Immature natural killer cell (primary cell): ENCODE measurements around the gene TPCN1. TPM values are rescaled to one million over a fixed set of nuclear protein-coding genes. Genes with fewer than 3 reads are reported as not detected.
A peak's percentile ranks its signal among the peaks of the same experiment; 100 is the strongest.

Source experiments
- DNase-seq, 3 donors: peaks; one replicate each; pipeline ENCODE4 v3.0.0; 2022; ENCODE audit warnings: mixed read lengths in 1 of 3
- H3K27ac Mint-ChIP-seq, 6 donors: one replicate each; pipeline ENCODE4 v1.8.0; 2020; ENCODE audit warnings: mixed read lengths in 6 of 6, mild to moderate bottlenecking in 5 of 6, inconsistent platforms in 4 of 6, moderate library complexity in 3 of 6
- H3K27me3 Mint-ChIP-seq, 3 donors: one replicate each; pipeline ENCODE4 v1.8.0; 2020 to 2021; ENCODE audit warnings: low read depth in 3 of 3, mild to moderate bottlenecking in 3 of 3, mixed read lengths in 3 of 3, moderate library complexity in 3 of 3, inconsistent platforms in 1 of 3
- H3K36me3 Mint-ChIP-seq, 3 donors: one replicate each; pipeline ENCODE4 v1.8.0; 2020; ENCODE audit warnings: mixed read lengths in 3 of 3, inconsistent platforms in 2 of 3, mild to moderate bottlenecking in 2 of 3
- H3K4me1 Mint-ChIP-seq, 2 donors: one replicate each; pipeline ENCODE4 v1.8.0; 2020; ENCODE audit warnings: inconsistent platforms in 2 of 2, mild to moderate bottlenecking in 2 of 2, mixed read lengths in 2 of 2, moderate library complexity in 1 of 2
- H3K4me3 Mint-ChIP-seq, 5 donors: one replicate each; pipeline ENCODE4 v1.8.0; 2020; ENCODE audit warnings: mild to moderate bottlenecking in 5 of 5, mixed read lengths in 5 of 5, inconsistent platforms in 3 of 5, moderate library complexity in 3 of 5
- H3K9me3 Mint-ChIP-seq, 6 donors: one replicate each; pipeline ENCODE4 v1.8.0; 2020; ENCODE audit warnings: mild to moderate bottlenecking in 6 of 6, mixed read lengths in 6 of 6, inconsistent platforms in 4 of 6, moderate library complexity in 3 of 6
- polyA plus RNA-seq, 3 donors: library from polyadenylated mRNA; unstranded; fragments of 300-500 nt; fragmentation: Illumina TruSeq; gene quantifications; one replicate each; pipeline ENCODE4 v1.2.3, GENCODE V29; 2021

The TPCN1 gene
- 1 to 10 TPM in 2 of 3 donors, not detected in 1; 3.0 to 3.1 TPM for polyA plus RNA-seq

GRCh38 chr12:113221181-113221996 is at the start of gene TPCN1:
Gene TPCN1, plus strand, starts transcription at chr12:113221464. Its CDS starts 5,389 bp downstream, at chr12:113226853.
- peak; percentile 99 for DNase-seq
- no peaks in the 10 kb centered on the region for H3K36me3 Mint-ChIP-seq
- H3K27ac Mint-ChIP-seq = peak within 1 kb of the TSS; percentile 78 to 93 (median 88)
- peaks cover 23 to 27% of the 10 kb centered on the region in 2 donors for H3K4me1 Mint-ChIP-seq
- peaks cover 7 to 8% (median 8%) of the 10 kb centered on the region in 3 donors for H3K27me3 Mint-ChIP-seq
- H3K9me3 Mint-ChIP-seq = no peaks in the 10 kb centered on the region
- peak within 1 kb of the TSS; percentile 79 to 86 (median 86) for H3K4me3 Mint-ChIP-seq

DNA sequence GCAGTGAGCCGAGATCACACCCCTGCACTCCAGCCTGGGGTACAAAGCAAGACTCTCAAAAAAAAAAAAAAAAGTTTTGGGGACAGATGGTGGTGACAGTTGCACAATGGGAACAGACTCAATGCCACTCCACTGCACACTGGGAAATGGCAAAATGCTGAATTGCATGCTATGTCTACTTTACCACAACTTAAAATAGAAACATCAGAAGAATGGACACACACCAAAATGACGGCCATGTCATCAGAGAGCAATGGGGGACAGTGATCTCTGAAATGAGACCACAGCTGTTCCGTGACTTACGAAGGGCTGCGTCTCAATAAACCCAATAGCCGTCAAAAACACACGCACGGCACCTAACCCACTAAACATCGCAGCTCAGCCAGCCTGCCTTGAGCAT is 49.7 kb upstream of the TPCN1 start:
- Mint-ChIP-seq H3K27ac (no peak overlapping the region), H3K4me1 (peaks cover 2 to 5% of the 10 kb centered on the region in 2 donors), H3K9me3 (peaks cover 0 to 2% (median 0%) of the 10 kb centered on the region in 6 donors), H3K4me3 (no peak overlapping the region), H3K27me3 (no peaks in the 10 kb centered on the region), H3K36me3 (peaks cover 23 to 42% (median 26%) of the 10 kb centered on the region in 3 donors)
- DNase-seq = no peak

DNA sequence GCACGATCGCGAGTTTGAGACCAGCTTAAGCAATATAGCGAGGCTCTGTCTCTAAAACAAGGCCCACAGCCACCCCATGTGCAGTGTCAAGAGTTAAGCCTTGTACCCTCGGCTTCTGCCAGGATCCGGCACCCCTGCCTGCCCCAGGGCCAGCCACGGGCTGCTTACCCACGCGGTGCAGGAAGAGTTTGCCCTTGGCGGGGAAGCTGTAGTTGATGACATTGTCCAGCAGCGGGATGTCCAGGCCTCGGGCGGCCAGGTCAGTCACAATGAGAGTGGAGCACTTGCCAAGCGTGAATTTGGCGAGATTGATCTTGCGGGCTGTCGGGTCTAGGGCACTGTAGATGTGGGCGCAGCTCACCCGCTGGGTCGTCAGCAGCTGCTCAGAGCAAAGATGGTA is 49.1 kb upstream of the TPCN1 start:
- DNase-seq = no peak
- Mint-ChIP-seq H3K27me3 (peaks cover 0 to 2% (median 0%) of the 10 kb centered on the region in 3 donors), H3K4me3 (no peak overlapping the region), H3K27ac (no peak overlapping the region), H3K36me3 (peaks cover 29 to 46% (median 33%) of the 10 kb centered on the region in 3 donors), H3K4me1 (peaks cover 2 to 5% of the 10 kb centered on the region in 2 donors), H3K9me3 (peaks cover 0 to 2% (median 0%) of the 10 kb centered on the region in 6 donors)

- peaks cover 0 to 2% (median 0%) of the 10 kb centered on the region in 6 donors for H3K9me3 Mint-ChIP-seq
- H3K27me3 Mint-ChIP-seq = peaks cover 0 to 2% (median 0%) of the 10 kb centered on the region in 3 donors
- no peak for DNase-seq
- H3K36me3 Mint-ChIP-seq = peaks cover 35 to 56% (median 38%) of the 10 kb centered on the region in 3 donors
- H3K4me3 Mint-ChIP-seq = no peak overlapping the region
- no peak overlapping the region for H3K27ac Mint-ChIP-seq
- peaks cover 2 to 5% of the 10 kb centered on the region in 2 donors for H3K4me1 Mint-ChIP-seq
Observed at GRCh38 chr12:113173081-113173698, 48.1 kb upstream of the TPCN1 start.

DNA sequence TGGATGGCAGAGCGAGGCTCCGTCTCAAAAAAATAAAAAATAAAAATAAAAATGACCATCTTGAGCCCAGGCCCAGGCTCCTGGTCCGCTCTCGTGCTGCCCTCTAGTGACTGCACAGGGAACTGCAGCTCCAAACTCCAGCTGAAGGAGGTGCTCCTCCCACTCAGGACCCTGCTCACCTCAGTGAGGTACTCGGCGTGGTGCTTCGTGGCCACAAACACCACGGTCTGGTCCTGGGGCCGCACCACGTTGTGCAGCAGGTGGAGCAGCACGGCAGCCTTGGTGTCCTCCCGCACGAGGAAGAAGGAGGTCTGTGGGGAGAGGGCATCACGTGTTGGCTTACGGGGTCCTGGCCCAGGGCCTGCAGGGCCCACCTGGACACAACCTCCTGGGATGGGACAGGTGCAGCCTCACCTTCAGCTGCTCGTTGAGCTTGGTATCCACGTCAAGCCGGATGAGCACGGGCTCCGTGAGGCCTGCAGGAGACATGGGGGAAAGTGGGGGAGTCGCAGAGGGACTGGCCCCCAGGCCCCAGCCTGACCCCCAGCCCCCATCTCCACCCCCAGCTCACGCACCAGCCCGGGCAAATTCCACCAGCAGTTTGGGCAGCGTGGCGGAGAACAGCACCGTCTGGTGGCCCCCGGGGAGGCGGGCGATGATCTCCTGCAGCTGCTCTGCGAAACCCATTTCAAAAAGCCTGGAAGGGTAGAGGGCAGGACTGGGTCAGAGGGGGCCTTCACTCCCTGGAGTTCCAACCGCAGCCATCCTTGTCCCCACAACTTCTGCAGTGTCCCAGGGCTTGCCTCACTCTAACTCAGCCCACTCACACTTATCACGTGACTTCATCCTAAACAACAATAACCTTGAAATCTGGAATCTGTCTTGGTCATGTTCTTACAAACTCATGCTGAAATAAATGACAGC is 46.5 kb upstream of the TPCN1 start:
- peak; percentile 67 to 72 (median 67) for DNase-seq
- peak overlapping the region in 2 of 6 donors; percentile 39 to 79 for H3K27ac Mint-ChIP-seq
- peaks cover 2 to 5% of the 10 kb centered on the region in 2 donors for H3K4me1 Mint-ChIP-seq
- H3K36me3 Mint-ChIP-seq = peaks cover 34 to 61% (median 35%) of the 10 kb centered on the region in 3 donors
- H3K4me3 Mint-ChIP-seq = no peak overlapping the region
- H3K27me3 Mint-ChIP-seq = peaks cover 0 to 2% (median 0%) of the 10 kb centered on the region in 3 donors
- H3K9me3 Mint-ChIP-seq = peaks cover 0 to 2% (median 0%) of the 10 kb centered on the region in 6 donors

GRCh38 chr12:113179023-113179422 is 42.2 kb upstream of the TPCN1 start:
- Mint-ChIP-seq H3K27ac (no peak overlapping the region), H3K27me3 (peaks cover 0 to 6% (median 0%) of the 10 kb centered on the region in 3 donors), H3K4me1 (peaks cover 10 to 11% of the 10 kb centered on the region in 2 donors), H3K4me3 (no peak overlapping the region), H3K36me3 (peaks cover 12 to 35% (median 17%) of the 10 kb centered on the region in 3 donors), H3K9me3 (no peaks in the 10 kb centered on the region)
- no peak for DNase-seq

DNA sequence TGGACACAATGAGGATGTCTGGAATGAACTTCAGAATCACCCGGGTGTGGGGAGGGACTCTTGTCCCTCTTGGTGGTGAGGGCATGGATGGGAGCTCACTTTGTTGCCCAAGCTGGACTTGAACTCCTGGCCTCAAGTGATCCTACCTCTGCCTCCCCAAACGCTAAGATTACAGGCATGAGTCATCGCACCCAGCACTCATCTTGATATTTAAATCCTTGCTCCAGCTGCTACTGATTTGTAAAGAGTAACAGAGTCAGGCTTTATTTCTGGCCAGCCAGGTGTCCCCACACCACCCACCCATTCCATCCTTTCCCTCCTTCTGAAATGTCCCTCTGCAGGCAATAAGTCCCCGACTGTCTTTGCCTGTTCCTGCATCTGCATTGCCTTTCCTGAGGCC is 40.9 kb upstream of the TPCN1 start:
- peaks cover 4 to 9% (median 5%) of the 10 kb centered on the region in 3 donors for H3K27me3 Mint-ChIP-seq
- H3K27ac Mint-ChIP-seq = no peak overlapping the region
- no peak overlapping the region for H3K4me3 Mint-ChIP-seq
- no peak for DNase-seq
- H3K4me1 Mint-ChIP-seq = peaks cover 15 to 16% of the 10 kb centered on the region in 2 donors
- no peaks in the 10 kb centered on the region for H3K9me3 Mint-ChIP-seq
- peaks cover 12 to 28% (median 17%) of the 10 kb centered on the region in 3 donors for H3K36me3 Mint-ChIP-seq

DNA sequence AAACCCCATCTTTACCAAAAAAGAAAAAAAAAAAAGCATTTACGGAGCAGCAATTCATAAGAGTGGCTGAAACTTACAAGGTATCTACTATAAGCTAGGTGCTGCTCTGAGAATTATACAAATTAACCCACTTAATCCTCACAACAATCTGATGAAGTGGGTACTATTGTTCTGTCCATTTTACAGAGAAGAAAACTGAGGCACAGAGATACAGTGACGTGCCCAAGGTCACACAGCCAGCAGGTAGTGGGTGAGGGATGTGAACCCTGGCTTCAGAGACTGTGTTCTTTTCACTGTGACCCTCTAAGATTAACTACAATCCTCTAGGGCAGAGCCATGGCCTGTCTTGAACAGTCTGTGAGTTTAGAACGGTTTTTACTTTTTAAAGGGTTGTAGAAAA is 39.3 kb upstream of the TPCN1 start:
- Mint-ChIP-seq H3K4me3 (peak overlapping the region in 1 of 5 donors; percentile 18), H3K4me1 (peaks cover 26 to 27% of the 10 kb centered on the region in 2 donors), H3K9me3 (no peaks in the 10 kb centered on the region), H3K27ac (no peak overlapping the region), H3K36me3 (peaks cover 7 to 22% (median 12%) of the 10 kb centered on the region in 3 donors), H3K27me3 (peaks cover 7 to 8% (median 8%) of the 10 kb centered on the region in 3 donors)
- DNase-seq = no peak

DNA sequence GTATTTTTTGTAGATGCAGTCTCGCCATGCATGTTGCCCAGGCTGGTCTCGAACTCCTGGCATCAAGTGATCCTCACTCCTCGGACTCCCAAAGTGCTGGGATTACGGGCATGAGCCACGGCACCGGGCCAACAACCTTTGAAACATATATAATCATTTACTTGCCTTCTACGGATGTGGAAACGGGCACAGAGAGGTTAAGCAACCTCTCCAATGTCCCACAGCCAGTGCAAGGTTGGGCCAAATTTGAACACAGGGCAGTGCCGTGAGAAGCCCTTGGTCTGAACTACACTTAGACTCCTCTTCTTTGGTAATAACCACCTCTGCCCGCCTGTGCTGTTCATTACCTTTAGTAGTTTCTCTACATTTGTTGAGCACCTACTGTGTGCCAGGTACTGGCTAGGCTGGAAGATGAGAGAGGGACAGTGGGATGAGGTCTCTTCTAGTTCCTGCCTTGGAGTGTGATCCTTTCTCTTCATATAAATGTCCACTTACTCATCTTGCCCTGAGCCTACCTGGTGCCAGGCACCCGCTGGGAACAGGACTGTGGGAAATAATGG is 38.2 kb upstream of the TPCN1 start:
- DNase-seq = no peak
- Mint-ChIP-seq H3K9me3 (no peaks in the 10 kb centered on the region), H3K4me3 (peak overlapping the region in 2 of 5 donors; percentile 56 to 64), H3K4me1 (peaks cover 31 to 35% of the 10 kb centered on the region in 2 donors), H3K27me3 (peaks cover 7 to 8% (median 8%) of the 10 kb centered on the region in 3 donors), H3K36me3 (peaks cover 0 to 14% (median 5%) of the 10 kb centered on the region in 3 donors), H3K27ac (peak overlapping the region in 2 of 6 donors; percentile 53)

DNA sequence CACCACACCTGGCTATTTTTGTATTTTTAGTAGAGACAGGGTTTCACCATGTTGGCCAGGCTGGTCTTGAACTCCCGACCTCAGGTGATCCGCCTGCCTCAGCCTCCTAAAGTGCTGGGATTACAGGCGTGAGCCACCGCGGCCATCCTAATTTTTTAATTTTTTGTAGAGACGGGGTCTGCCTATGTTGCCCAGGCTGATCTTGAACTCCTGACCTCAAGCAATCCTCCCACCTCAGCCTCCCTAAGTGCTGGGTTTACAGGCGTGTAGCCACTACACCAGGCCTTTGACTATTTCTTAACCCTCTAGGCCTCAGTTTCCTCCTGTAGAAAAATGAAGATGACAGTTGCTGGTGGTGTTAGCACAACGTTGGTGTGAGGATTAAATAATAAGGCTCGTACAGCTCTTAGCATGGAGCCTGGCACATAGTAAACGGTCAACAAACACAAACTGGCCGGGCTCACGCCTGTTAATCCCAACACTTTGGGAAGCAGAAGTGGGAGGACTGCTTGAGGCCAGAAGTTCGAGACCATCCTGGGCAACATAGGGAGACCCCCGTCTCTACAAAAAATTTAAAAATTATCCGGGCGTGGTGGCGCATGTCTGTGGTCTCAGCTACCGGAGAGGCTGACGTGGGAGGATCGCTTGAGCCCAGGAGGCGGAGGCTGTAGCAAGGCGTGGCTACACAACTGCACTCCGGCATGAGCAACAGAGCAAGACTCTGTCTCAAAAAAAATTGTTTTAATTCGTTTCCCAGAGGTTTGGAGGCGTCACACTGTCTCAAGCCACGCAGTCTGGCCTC is 37.0 kb upstream of the TPCN1 start:
- no peak for DNase-seq
- Mint-ChIP-seq H3K27me3 (peaks cover 7 to 8% (median 8%) of the 10 kb centered on the region in 3 donors), H3K36me3 (peaks cover 4 to 11% (median 9%) of the 10 kb centered on the region in 3 donors), H3K4me1 (peaks cover 31 to 39% of the 10 kb centered on the region in 2 donors), H3K4me3 (peak overlapping the region; percentile 93 to 99 (median 97)), H3K9me3 (no peaks in the 10 kb centered on the region), H3K27ac (peak overlapping the region; percentile 90 to 97 (median 95))

DNA sequence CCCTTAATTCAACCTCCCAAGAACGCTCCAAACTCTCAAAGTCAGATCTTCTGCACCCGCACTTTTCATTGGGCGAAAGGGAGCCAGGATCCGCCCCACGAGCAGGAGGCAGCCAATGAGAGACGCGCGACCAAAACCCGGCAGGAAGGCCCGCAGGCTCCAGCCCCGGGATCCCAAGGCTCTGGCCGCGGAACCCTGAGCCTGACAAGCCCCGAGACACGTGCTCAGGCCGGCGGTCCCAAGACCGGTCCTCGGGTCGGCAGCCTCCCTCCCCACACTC is 36.4 kb upstream of the TPCN1 start:
- peak; percentile 88 to 90 (median 90) for DNase-seq
- Mint-ChIP-seq H3K9me3 (no peaks in the 10 kb centered on the region), H3K27me3 (peaks cover 7 to 8% (median 8%) of the 10 kb centered on the region in 3 donors), H3K36me3 (peaks cover 5 to 12% (median 9%) of the 10 kb centered on the region in 3 donors), H3K27ac (peak overlapping the region; percentile 90 to 97 (median 95)), H3K4me3 (peak overlapping the region; percentile 93 to 99 (median 97)), H3K4me1 (peaks cover 31 to 42% of the 10 kb centered on the region in 2 donors)
